Measurements from ENCODE around the gene IL25.

Gene IL25

GRCh38 chr14:23360496-23360895 lies 12.1 kb upstream of the IL25 start:
- H3K27me3 ChIP-seq (ENCODE audit: control insufficient read depth in 3 of 3, insufficient read depth in 3 of 3, low read depth in 1 of 3, low read length in 3 of 3), result no peaks in the 10 kb centered on the region
- no peak overlapping the region for H3K9ac ChIP-seq (ENCODE audit: low read depth, low read length, poor library complexity)
- no peak overlapping the region for H2BK5ac ChIP-seq (ENCODE audit: low read length)
- no peak overlapping the region for H4K91ac ChIP-seq (ENCODE audit: low read depth, low read length, poor library complexity)
- H3K14ac ChIP-seq (ENCODE audit: low read length), result no peak overlapping the region
- no peak overlapping the region for H3K4me2 ChIP-seq (ENCODE audit: insufficient read depth, low read length, poor library complexity, severe bottlenecking)
- no peak for DNase-seq (ENCODE audit: low spot score)
- peaks cover 3% of the 10 kb centered on the region for H3K79me1 ChIP-seq (ENCODE audit: low read depth, low read length)
- H2BK120ac ChIP-seq (ENCODE audit: low read depth, low read length), result no peak overlapping the region
- peaks cover 37 to 84% of the 10 kb centered on the region in 2 donors for H3K36me3 ChIP-seq (replicated peaks in 1 of 2; ENCODE audit: control insufficient read depth in 2 of 2, insufficient read depth in 2 of 2, low read length in 2 of 2)
- no peak overlapping the region for H3K18ac ChIP-seq (ENCODE audit: low read length)
- no peaks in the 10 kb centered on the region for H3K9me3 ChIP-seq (replicated peaks in 1 of 2; ENCODE audit: control insufficient read depth in 2 of 2, insufficient read depth in 1 of 2, low read depth in 1 of 2, low read length in 2 of 2)
- H3K4me1 ChIP-seq (ENCODE audit: control insufficient read depth in 2 of 2, insufficient read depth in 1 of 2, low read depth in 1 of 2, low read length in 2 of 2), result peaks cover 6 to 12% of the 10 kb centered on the region in 2 donors
- no peak overlapping the region for H2AK5ac ChIP-seq (ENCODE audit: low read depth, low read length)
- no peak overlapping the region for H3K23ac ChIP-seq (ENCODE audit: low read depth, low read length, poor library complexity)
- H2AFZ ChIP-seq (ENCODE audit: low read length), result no peak overlapping the region
- H4K8ac ChIP-seq (ENCODE audit: low read depth, low read length), result no peak overlapping the region
- H3K4ac ChIP-seq (ENCODE audit: low read length), result no peak overlapping the region
- H3K27ac ChIP-seq (replicated peaks; ENCODE audit: low read length), result no peak overlapping the region
- H2BK12ac ChIP-seq (ENCODE audit: low read length), result no peak overlapping the region
- no CpG with 5 or more reads among the region's 11 CpGs for WGBS, 2 donors (ENCODE audit: extremely low coverage in 2 of 2, insufficient read length in 2 of 2, insufficient replicate concordance in 1 of 2)
- H3K4me3 ChIP-seq (ENCODE audit: low read length in 2 of 2), result no peak overlapping the region
- H2BK15ac ChIP-seq (ENCODE audit: low read length), result no peak overlapping the region

- H3K27me3 ChIP-seq (ENCODE audit: control insufficient read depth in 3 of 3, insufficient read depth in 3 of 3, low read depth in 1 of 3, low read length in 3 of 3), result no peaks in the 10 kb centered on the region
- H3K4ac ChIP-seq (ENCODE audit: low read length), result no peak overlapping the region
- no peak overlapping the region for H4K8ac ChIP-seq (ENCODE audit: low read depth, low read length)
- H2AK5ac ChIP-seq (ENCODE audit: low read depth, low read length), result no peak overlapping the region
- no peak overlapping the region for H3K23ac ChIP-seq (ENCODE audit: low read depth, low read length, poor library complexity)
- no peak overlapping the region for H4K91ac ChIP-seq (ENCODE audit: low read depth, low read length, poor library complexity)
- no peak for DNase-seq (ENCODE audit: low spot score)
- no peak overlapping the region for H2BK15ac ChIP-seq (ENCODE audit: low read length)
- no peak overlapping the region for H2BK12ac ChIP-seq (ENCODE audit: low read length)
- no peak overlapping the region for H3K14ac ChIP-seq (ENCODE audit: low read length)
- H3K79me1 ChIP-seq (ENCODE audit: low read depth, low read length), result peaks cover 7% of the 10 kb centered on the region
- H3K18ac ChIP-seq (ENCODE audit: low read length), result no peak overlapping the region
- H3K9me3 ChIP-seq (replicated peaks in 1 of 2; ENCODE audit: control insufficient read depth in 2 of 2, insufficient read depth in 1 of 2, low read depth in 1 of 2, low read length in 2 of 2), result no peaks in the 10 kb centered on the region
- no peak overlapping the region for H2BK120ac ChIP-seq (ENCODE audit: low read depth, low read length)
- no peak overlapping the region for H2AFZ ChIP-seq (ENCODE audit: low read length)
- no peak overlapping the region for H3K4me3 ChIP-seq (ENCODE audit: low read length in 2 of 2)
- no peak overlapping the region for H2BK5ac ChIP-seq (ENCODE audit: low read length)
- H3K9ac ChIP-seq (ENCODE audit: low read depth, low read length, poor library complexity), result no peak overlapping the region
- no peak overlapping the region for H3K27ac ChIP-seq (replicated peaks; ENCODE audit: low read length)
- peaks cover 36 to 75% of the 10 kb centered on the region in 2 donors for H3K36me3 ChIP-seq (replicated peaks in 1 of 2; ENCODE audit: control insufficient read depth in 2 of 2, insufficient read depth in 2 of 2, low read length in 2 of 2)
- peaks cover 6 to 12% of the 10 kb centered on the region in 2 donors for H3K4me1 ChIP-seq (ENCODE audit: control insufficient read depth in 2 of 2, insufficient read depth in 1 of 2, low read depth in 1 of 2, low read length in 2 of 2)
- no peak overlapping the region for H3K4me2 ChIP-seq (ENCODE audit: insufficient read depth, low read length, poor library complexity, severe bottlenecking)
These were observed 11.3 kb upstream of the IL25 start for GRCh38 chr14:23361320-23361719.

GRCh38 chr14:23361763-23362162 lies 10.8 kb upstream of the IL25 start:
- Histone ChIP-seq H3K79me1 (ENCODE audit: low read depth, low read length) (peaks cover 7% of the 10 kb centered on the region), H3K14ac (ENCODE audit: low read length) (no peak overlapping the region), H3K27me3 (ENCODE audit: control insufficient read depth in 3 of 3, insufficient read depth in 3 of 3, low read depth in 1 of 3, low read length in 3 of 3) (no peaks in the 10 kb centered on the region), H2AK5ac (ENCODE audit: low read depth, low read length) (no peak overlapping the region), H2BK12ac (ENCODE audit: low read length) (no peak overlapping the region), H4K91ac (ENCODE audit: low read depth, low read length, poor library complexity) (no peak overlapping the region), H2BK15ac (ENCODE audit: low read length) (no peak overlapping the region), H3K4me2 (ENCODE audit: insufficient read depth, low read length, poor library complexity, severe bottlenecking) (no peak overlapping the region), H2BK120ac (ENCODE audit: low read depth, low read length) (no peak overlapping the region), H2AFZ (ENCODE audit: low read length) (no peak overlapping the region), H3K36me3 (replicated peaks in 1 of 2; ENCODE audit: control insufficient read depth in 2 of 2, insufficient read depth in 2 of 2, low read length in 2 of 2) (peaks cover 34 to 71% of the 10 kb centered on the region in 2 donors), H3K18ac (ENCODE audit: low read length) (no peak overlapping the region), H3K9ac (ENCODE audit: low read depth, low read length, poor library complexity) (no peak overlapping the region), H3K4ac (ENCODE audit: low read length) (no peak overlapping the region), H4K8ac (ENCODE audit: low read depth, low read length) (no peak overlapping the region), H3K23ac (ENCODE audit: low read depth, low read length, poor library complexity) (no peak overlapping the region), H3K27ac (replicated peaks; ENCODE audit: low read length) (no peak overlapping the region), H2BK5ac (ENCODE audit: low read length) (no peak overlapping the region), H3K9me3 (replicated peaks in 1 of 2; ENCODE audit: control insufficient read depth in 2 of 2, insufficient read depth in 1 of 2, low read depth in 1 of 2, low read length in 2 of 2) (no peaks in the 10 kb centered on the region), H3K4me1 (ENCODE audit: control insufficient read depth in 2 of 2, insufficient read depth in 1 of 2, low read depth in 1 of 2, low read length in 2 of 2) (peaks cover 8 to 15% of the 10 kb centered on the region in 2 donors), H3K4me3 (ENCODE audit: low read length in 2 of 2) (no peak overlapping the region)
- DNase-seq (ENCODE audit: low spot score), result no peak
- no CpG with 5 or more reads among the region's 6 CpGs for WGBS, 2 donors (ENCODE audit: extremely low coverage in 2 of 2, insufficient read length in 2 of 2, insufficient replicate concordance in 1 of 2)

GRCh38 chr14:23362200-23362599 lies 10.4 kb upstream of the IL25 start:
- H2AK5ac ChIP-seq (ENCODE audit: low read depth, low read length), result no peak overlapping the region
- no CpG with 5 or more reads among the region's 3 CpGs for WGBS, 2 donors (ENCODE audit: extremely low coverage in 2 of 2, insufficient read length in 2 of 2, insufficient replicate concordance in 1 of 2)
- no peak overlapping the region for H3K14ac ChIP-seq (ENCODE audit: low read length)
- no peak overlapping the region for H4K91ac ChIP-seq (ENCODE audit: low read depth, low read length, poor library complexity)
- no peak overlapping the region for H4K8ac ChIP-seq (ENCODE audit: low read depth, low read length)
- H2BK5ac ChIP-seq (ENCODE audit: low read length), result no peak overlapping the region
- no peak overlapping the region for H2BK120ac ChIP-seq (ENCODE audit: low read depth, low read length)
- no peak overlapping the region for H3K23ac ChIP-seq (ENCODE audit: low read depth, low read length, poor library complexity)
- no peak overlapping the region for H3K27ac ChIP-seq (replicated peaks; ENCODE audit: low read length)
- H3K9ac ChIP-seq (ENCODE audit: low read depth, low read length, poor library complexity), result no peak overlapping the region
- H3K27me3 ChIP-seq (ENCODE audit: control insufficient read depth in 3 of 3, insufficient read depth in 3 of 3, low read depth in 1 of 3, low read length in 3 of 3), result no peaks in the 10 kb centered on the region
- H3K4me2 ChIP-seq (ENCODE audit: insufficient read depth, low read length, poor library complexity, severe bottlenecking), result no peak overlapping the region
- H3K4ac ChIP-seq (ENCODE audit: low read length), result no peak overlapping the region
- H3K36me3 ChIP-seq (replicated peaks in 1 of 2; ENCODE audit: control insufficient read depth in 2 of 2, insufficient read depth in 2 of 2, low read length in 2 of 2), result peaks cover 32 to 67% of the 10 kb centered on the region in 2 donors
- H3K18ac ChIP-seq (ENCODE audit: low read length), result no peak overlapping the region
- H3K79me1 ChIP-seq (ENCODE audit: low read depth, low read length), result peaks cover 7% of the 10 kb centered on the region
- H2BK12ac ChIP-seq (ENCODE audit: low read length), result no peak overlapping the region
- no peak overlapping the region for H3K4me3 ChIP-seq (ENCODE audit: low read length in 2 of 2)
- no peak for DNase-seq (ENCODE audit: low spot score)
- H3K9me3 ChIP-seq (replicated peaks in 1 of 2; ENCODE audit: control insufficient read depth in 2 of 2, insufficient read depth in 1 of 2, low read depth in 1 of 2, low read length in 2 of 2), result no peaks in the 10 kb centered on the region
- peaks cover 11 to 17% of the 10 kb centered on the region in 2 donors for H3K4me1 ChIP-seq (ENCODE audit: control insufficient read depth in 2 of 2, insufficient read depth in 1 of 2, low read depth in 1 of 2, low read length in 2 of 2)
- no peak overlapping the region for H2AFZ ChIP-seq (ENCODE audit: low read length)
- H2BK15ac ChIP-seq (ENCODE audit: low read length), result no peak overlapping the region
